AG09309 (cell line): ENCODE measurements around the gene TRIM17.

ENCODE experiments used
- DNase-seq: peaks from one replicate; pipeline ENCODE4 v3.0.0-alpha.2; 2010; ENCODE audit warnings: low read depth
- H3K4me3 ChIP-seq: 2 replicates; pipeline ENCODE4 v1.5.1; 2011; ENCODE audit warnings: mild to moderate bottlenecking, low read depth, low read length, moderate library complexity; ENCODE audit not compliant: control insufficient read depth
- CTCF ChIP-seq: IDR thresholded peaks from 2 replicates; pipeline ENCODE4 v1.5.1; 2011; ENCODE audit warnings: mild to moderate bottlenecking, low read depth, low read length, inconsistent platforms; ENCODE audit not compliant: insufficient read depth, control insufficient read depth; ENCODE audit errors: missing control alignments

TRIM17 gene

GRCh38 chr1:228362884-228363450 lies 53.7 kb downstream of the TRIM17 start:
- no peak for DNase-seq
- no peak overlapping the region for H3K4me3 ChIP-seq
- TF ChIP-seq CTCF, result no peak

GRCh38 chr1:228362141-228362883 lies 54.3 kb downstream of the TRIM17 start:
- no peak overlapping the region for H3K4me3 ChIP-seq
- DNase-seq, result no peak
- no peak for TF ChIP-seq CTCF

DNA sequence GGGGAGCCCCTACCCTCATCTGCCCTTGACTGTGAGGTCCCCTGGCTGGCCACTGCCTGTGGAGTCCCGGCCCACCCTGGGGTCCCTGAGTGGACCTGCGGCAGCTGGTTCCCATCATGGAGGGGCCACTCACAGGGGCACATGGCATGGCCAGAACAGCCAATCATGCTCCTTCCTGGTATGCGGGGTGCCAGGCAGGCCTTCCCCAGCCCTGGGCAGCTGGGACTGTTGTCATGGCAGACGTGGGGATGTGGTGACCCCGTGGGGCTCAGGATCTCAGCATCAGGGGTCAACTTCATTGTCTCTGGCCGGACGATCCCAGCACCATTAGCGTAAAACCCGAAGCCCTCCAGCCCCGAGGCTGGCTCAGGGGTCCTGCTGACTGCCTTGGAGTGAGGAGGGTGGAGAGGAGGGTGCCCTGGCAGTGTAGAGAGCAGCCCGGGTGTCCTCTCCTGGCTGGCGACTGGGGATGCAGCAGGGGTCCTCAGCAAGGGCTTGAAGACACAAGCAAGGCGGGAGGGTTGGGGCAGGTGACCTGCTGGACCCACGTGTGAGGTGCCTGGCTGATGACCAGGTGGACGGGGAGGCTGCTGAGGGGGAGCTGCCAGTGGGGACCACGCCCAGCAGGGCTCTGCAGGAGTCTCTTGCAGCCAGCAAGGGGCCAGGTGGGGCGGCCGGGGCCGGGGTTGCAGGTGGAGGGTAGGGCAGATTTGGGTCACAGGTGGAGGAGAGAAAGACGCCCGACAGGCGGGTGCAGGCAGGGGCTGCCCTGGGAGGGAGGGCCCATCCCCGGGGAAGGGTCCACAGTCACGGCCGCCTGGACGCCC lies 55.1 kb downstream of the TRIM17 start:
- DNase-seq, result no peak
- no peak overlapping the region for H3K4me3 ChIP-seq
- TF ChIP-seq CTCF, result no peak

DNA sequence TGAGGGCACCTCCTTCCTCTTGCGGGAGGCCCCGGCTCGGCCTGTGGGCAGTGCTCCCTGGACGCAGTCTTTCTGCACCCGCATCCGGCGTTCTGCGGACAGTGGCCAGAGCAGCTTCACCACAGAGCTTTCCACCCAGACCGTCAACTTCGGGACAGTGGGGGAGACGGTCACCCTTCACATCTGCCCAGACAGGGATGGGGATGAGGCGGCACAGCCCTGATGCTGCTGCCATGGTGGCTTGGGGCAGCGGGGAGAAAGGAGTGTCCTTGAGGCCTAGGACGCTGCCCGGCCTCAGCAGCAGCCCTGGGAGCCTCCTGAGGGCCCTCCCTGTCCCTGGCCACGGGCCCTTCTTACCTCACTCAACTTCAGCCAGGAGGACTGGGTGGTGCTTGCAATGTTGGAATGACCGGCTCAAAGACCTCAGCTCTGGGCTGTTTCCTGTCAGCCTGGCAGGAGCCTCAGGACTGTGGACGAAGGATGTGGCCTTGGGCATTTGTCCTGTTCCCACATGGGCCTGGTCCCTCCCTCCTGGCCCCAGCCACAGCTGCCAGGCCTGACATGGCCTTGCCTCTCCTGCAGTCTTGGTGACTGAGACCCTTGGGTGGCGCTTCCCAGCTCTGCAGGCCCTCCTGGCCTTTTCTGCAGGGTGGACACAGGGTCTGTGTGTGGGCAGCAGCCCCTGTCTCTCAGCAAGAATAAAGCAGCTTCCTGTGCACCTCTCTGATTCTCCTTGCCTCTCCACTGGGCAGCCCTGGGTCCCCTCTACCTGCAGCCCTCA lies 55.9 kb downstream of the TRIM17 start:
- TF ChIP-seq CTCF, result no peak
- H3K4me3 ChIP-seq, result no peak overlapping the region
- DNase-seq, result no peak

GRCh38 chr1:228359613-228360532 lies 56.8 kb downstream of the TRIM17 start:
- no peak for DNase-seq
- no peak overlapping the region for H3K4me3 ChIP-seq
- TF ChIP-seq CTCF, result no peak
